Gastrocnemius medialis (tissue), 4 donors: ENCODE measurements around the gene LRRK1. TPM values are rescaled to one million over a fixed set of nuclear protein-coding genes. Genes with fewer than 3 reads are reported as not detected.

ENCODE experiments used
- ATAC-seq, 2 donors: fragments of 150-250 bp; one replicate each; pipeline ENCODE4 v1.9.1; 2016
- DNase-seq, 2 donors: peaks; one replicate each; pipeline ENCODE4 v3.0.0-alpha.2; 2019
- H3K27ac ChIP-seq, 4 donors: fragments of 200-600 bp; sonication (generic); 1 replicate in 1 of 4; 2 replicates in 3 of 4; pipeline ENCODE4 v1.5.1; 2016 to 2018; ENCODE audit warnings: mild to moderate bottlenecking in 2 of 4, moderate library complexity in 1 of 4
- H3K27me3 ChIP-seq, 3 donors: fragments of 200-600 bp; sonication (generic) in 2 of 3; 1 replicate in 1 of 3; 2 replicates in 2 of 3; pipeline versions ENCODE4 v1.5.1 to v1.6.0; 2016 to 2019; ENCODE audit warnings: mild to moderate bottlenecking in 1 of 3, moderate library complexity in 1 of 3
- H3K36me3 ChIP-seq, 2 donors: fragments of 200-600 bp; sonication (generic) in 1 of 2; one replicate each; pipeline ENCODE4 v1.5.1; 2017 to 2018
- H3K4me1 ChIP-seq, 2 donors: fragments of 200-600 bp; sonication (generic) in 1 of 2; one replicate each; pipeline ENCODE4 v1.5.1; 2016 to 2017; ENCODE audit warnings: mild to moderate bottlenecking in 2 of 2
- H3K4me3 ChIP-seq, 4 donors: fragments of 200-600 bp; sonication (generic) in 3 of 4; 1 replicate in 1 of 4; 2 replicates in 3 of 4; pipeline ENCODE4 v1.5.1; 2016 to 2019; ENCODE audit warnings: mild to moderate bottlenecking in 2 of 4
- H3K9me3 ChIP-seq, 3 donors: fragments of 200-600 bp; sonication (generic) in 2 of 3; 1 replicate in 1 of 3; 2 replicates in 2 of 3; pipeline ENCODE4 v1.5.1; 2016 to 2019
- POLR2A ChIP-seq, 2 donors: fragments of 450-650 bp; IDR thresholded peaks; one replicate each; pipeline ENCODE4 v1.6.1; 2017; ENCODE audit warnings: antibody characterized with exemption in 2 of 2, mild to moderate bottlenecking in 2 of 2, moderate library complexity in 2 of 2
- in situ Hi-C, 4 donors: fragments of 200-750 bp; cut with MboI; loops; one replicate each; pipeline versions ENCODE4 v1.15.0 to v1.8.0; 2017; ENCODE audit warnings: low sequenced_read_pairs in 4 of 4
- intact Hi-C: fragments of 100-400 bp; cut with DNase I; formaldehyde crosslinking; loops from one replicate; pipeline ENCODE4 v1.15.1; 2023; ENCODE audit warnings: low total_unique reads
- total RNA-seq, 4 donors: library from RNA; depleted of rRNA; stranded (reverse); fragments of >200 nt; gene quantifications; one replicate each; pipeline versions ENCODE4 v1.1.0 to v1.2.3, GENCODE V29; 2016
- TF ChIP-seq, protein P1 (sequence below), 5 experiments: fragments of 450-650 bp in 3 of 5; fragments of 200-600 bp in 2 of 5; sonication (generic) in 2 of 5; IDR thresholded peaks in 4 of 5; conservative IDR thresholded peaks in 1 of 5; 1 replicate in 4 of 5; 2 replicates in 1 of 5; pipeline ENCODE4 v1.5.1; 2016 to 2019; ENCODE audit warnings: antibody characterized with exemption in 5 of 5, mild to moderate bottlenecking in 3 of 5, moderate library complexity in 3 of 5

Gene LRRK1
- total RNA-seq, 4 donors from 2014 or later: 0.87 to 5.6 (median 1.7) TPM

DNA sequence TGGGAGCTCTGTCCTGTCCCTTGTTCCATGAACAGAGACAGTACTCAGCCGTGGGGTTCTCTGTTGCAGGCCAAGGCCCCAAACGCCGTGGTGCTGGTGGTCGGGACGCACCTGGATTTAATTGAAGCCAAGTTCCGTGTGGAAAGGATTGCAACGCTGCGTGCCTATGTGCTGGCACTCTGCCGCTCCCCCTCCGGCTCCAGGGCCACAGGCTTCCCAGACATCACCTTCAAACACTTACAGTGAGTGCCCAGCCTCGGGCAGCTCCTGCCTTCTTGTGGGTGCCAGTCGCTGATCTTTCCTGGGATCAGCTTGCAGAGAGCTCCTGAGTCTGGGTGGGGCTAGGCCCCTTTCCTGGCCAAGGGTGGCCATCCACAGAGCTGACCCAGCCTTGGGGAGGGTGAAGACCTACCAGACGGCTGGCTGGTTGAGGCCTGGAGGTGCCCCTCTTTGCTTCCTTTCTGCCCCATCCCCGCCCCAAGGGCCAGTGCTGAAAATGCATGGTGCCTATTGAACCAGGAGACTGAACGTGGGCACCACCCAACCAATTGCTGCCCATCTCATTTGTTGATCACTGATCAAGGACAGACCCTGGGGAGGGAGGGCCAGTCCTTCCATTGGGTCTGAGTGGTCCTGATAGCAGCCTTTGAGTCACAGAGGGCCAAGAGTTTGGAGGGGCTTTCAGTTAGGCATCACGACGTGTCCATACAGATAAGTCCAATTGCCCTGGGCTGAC lies 106.9 kb downstream of the LRRK1 start:
- intact Hi-C loops: no loop called here
- H3K27me3 ChIP-seq: no peaks in the 10 kb centered on the region
- ATAC-seq: no peak

DNA sequence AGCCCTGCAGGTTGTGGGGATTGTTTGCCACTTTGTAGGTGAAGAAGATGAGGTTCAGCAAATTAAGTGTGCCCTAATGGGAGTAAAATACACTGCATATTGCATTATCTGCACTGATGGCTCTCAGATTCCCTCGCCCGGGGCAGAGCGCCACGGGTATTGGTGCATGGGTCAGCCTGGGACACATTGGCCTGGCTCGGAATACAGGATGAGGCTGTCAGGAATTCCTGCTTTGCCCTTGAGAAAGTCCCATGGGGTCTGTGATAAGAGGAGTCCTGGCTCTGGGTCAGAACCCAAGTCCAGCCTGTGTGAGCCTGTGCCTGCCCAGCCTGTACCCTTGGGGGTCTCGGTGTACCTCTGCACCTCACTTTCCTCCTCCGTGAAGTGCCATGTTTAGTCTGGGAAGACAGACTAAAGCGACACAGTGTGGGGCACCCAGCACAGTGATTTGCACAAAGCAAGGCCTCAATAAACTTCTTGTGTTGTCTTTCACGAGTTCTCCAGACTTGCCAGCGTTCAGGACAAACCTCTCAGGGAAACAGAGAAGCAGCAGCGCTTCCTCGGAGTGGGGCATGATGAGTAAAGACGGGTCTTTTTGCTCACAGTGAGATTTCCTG lies 107.6 kb downstream of the LRRK1 start:
- intact Hi-C loops: no loop called here

More for the DNA sequence above, 106.9 kb downstream of the LRRK1 start:
- H3K4me3 ChIP-seq: no peak overlapping the region
- H3K27ac ChIP-seq: no peak overlapping the region
- in situ Hi-C loops: no loop called here
- no peak for DNase-seq
- H3K36me3 ChIP-seq: no peaks in the 10 kb centered on the region
- H3K4me1 ChIP-seq: no peaks in the 10 kb centered on the region
- no peak for TF ChIP-seq POLR2A (IDR thresholded peaks at IDR 0.05)
- no peaks in the 10 kb centered on the region for H3K9me3 ChIP-seq

DNA sequence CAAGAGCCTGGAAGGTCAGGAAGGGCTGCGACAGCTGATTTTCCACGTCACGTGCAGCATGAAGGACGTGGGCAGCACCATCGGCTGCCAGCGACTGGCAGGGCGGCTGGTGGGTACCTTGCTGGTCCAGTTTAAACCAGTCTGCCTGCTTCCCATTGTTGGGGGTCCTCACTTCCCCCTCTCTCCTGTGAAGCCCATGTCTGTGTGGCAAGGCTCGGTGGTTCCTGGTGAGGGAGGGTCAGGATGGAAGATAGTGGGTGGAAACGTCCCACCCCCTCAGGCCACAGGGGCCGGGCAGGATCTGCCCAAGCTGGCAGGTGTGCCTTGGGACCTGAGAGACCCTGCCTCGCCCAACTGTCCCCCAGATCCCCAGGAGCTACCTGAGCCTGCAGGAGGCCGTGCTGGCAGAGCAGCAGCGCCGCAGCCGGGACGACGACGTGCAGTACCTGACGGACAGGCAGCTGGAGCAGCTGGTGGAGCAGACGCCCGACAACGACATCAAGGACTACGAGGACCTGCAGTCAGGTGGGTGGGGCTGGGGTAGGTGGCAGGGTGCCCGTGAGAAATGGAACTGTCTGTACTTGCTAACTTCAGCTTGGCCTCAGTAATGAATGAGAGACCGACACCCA lies 108.2 kb downstream of the LRRK1 start:
- no peaks in the 10 kb centered on the region for H3K9me3 ChIP-seq
- no peaks in the 10 kb centered on the region for H3K36me3 ChIP-seq
- ATAC-seq: no peak
- H3K4me1 ChIP-seq: no peaks in the 10 kb centered on the region
- no peak overlapping the region for H3K4me3 ChIP-seq
- DNase-seq: no peak
- in situ Hi-C loops: no loop called here
- intact Hi-C loops: no loop called here
- TF ChIP-seq, protein P1, sequence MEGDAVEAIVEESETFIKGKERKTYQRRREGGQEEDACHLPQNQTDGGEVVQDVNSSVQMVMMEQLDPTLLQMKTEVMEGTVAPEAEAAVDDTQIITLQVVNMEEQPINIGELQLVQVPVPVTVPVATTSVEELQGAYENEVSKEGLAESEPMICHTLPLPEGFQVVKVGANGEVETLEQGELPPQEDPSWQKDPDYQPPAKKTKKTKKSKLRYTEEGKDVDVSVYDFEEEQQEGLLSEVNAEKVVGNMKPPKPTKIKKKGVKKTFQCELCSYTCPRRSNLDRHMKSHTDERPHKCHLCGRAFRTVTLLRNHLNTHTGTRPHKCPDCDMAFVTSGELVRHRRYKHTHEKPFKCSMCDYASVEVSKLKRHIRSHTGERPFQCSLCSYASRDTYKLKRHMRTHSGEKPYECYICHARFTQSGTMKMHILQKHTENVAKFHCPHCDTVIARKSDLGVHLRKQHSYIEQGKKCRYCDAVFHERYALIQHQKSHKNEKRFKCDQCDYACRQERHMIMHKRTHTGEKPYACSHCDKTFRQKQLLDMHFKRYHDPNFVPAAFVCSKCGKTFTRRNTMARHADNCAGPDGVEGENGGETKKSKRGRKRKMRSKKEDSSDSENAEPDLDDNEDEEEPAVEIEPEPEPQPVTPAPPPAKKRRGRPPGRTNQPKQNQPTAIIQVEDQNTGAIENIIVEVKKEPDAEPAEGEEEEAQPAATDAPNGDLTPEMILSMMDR (IDR thresholded peaks at IDR 0.05 in 4 of 5, conservative IDR thresholded peaks at IDR 0.05 in 1 of 5): no peak
- no peak for TF ChIP-seq POLR2A (IDR thresholded peaks at IDR 0.05)
- H3K27ac ChIP-seq: no peak overlapping the region
- H3K27me3 ChIP-seq: no peaks in the 10 kb centered on the region

More for the DNA sequence above, 107.6 kb downstream of the LRRK1 start:
- H3K4me3 ChIP-seq: no peak overlapping the region
- TF ChIP-seq, protein P1 (IDR thresholded peaks at IDR 0.05 in 4 of 5, conservative IDR thresholded peaks at IDR 0.05 in 1 of 5): no peak
- no peak for TF ChIP-seq POLR2A (IDR thresholded peaks at IDR 0.05)
- no peaks in the 10 kb centered on the region for H3K9me3 ChIP-seq
- no peak overlapping the region for H3K27ac ChIP-seq
- no peaks in the 10 kb centered on the region for H3K4me1 ChIP-seq
- no peaks in the 10 kb centered on the region for H3K36me3 ChIP-seq
- no peak for ATAC-seq
- in situ Hi-C loops: no loop called here
- H3K27me3 ChIP-seq: no peaks in the 10 kb centered on the region
- DNase-seq: no peak

DNA sequence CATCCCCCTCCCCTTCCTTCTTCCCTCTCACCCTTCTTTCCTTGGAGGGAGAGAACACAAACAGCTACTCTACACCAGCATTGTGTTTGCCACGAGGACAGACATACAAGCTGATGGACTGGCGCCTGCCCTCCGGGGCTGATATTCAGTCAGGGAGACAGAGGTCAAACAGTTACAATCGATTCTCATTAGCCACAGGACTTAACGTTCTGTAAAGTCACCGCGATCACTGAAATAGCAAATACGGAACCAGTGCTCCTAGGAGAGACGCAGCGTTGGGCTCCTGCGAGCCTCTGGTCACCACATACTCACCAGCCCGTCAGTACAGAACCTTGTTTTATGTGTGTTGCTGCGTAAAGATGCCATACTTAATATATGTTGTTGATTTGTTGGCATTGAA lies 108.8 kb downstream of the LRRK1 start:
- ATAC-seq (no peak), DNase-seq (no peak)
- H3K9me3 ChIP-seq: no peaks in the 10 kb centered on the region
- H3K27me3 ChIP-seq: no peaks in the 10 kb centered on the region
- H3K36me3 ChIP-seq: no peaks in the 10 kb centered on the region
- TF ChIP-seq, protein P1 (IDR thresholded peaks at IDR 0.05 in 4 of 5, conservative IDR thresholded peaks at IDR 0.05 in 1 of 5): no peak
- no peak for TF ChIP-seq POLR2A (IDR thresholded peaks at IDR 0.05)
- H3K4me3 ChIP-seq: no peak overlapping the region
- H3K4me1 ChIP-seq: no peaks in the 10 kb centered on the region
- no peak overlapping the region for H3K27ac ChIP-seq
- intact Hi-C loops: no loop called here
- in situ Hi-C loops: no loop called here

DNA sequence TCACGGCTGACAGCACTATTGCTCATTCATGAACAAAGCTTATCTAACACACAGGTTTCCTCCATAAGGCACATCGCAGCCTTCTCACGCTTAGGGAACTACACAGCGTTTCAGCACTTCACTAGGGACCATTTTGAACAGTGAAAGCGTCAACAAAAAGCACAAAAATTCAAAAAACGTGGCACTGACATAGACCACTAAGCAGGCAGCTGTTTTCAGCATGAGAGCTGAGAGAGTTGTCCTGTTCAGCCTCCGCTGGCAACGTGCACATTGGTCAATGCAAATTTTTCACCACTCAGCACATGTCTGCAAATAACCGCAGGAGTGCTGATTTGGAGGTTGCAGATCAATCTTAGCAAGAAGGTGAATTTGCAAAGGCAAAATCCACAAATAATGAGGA lies 109.2 kb downstream of the LRRK1 start:
- TF ChIP-seq POLR2A (IDR thresholded peaks at IDR 0.05): no peak
- TF ChIP-seq, protein P1 (IDR thresholded peaks at IDR 0.05 in 4 of 5, conservative IDR thresholded peaks at IDR 0.05 in 1 of 5): no peak
- no peaks in the 10 kb centered on the region for H3K36me3 ChIP-seq
- in situ Hi-C loops (no loop called here), intact Hi-C loops (no loop called here)
- no peaks in the 10 kb centered on the region for H3K4me1 ChIP-seq
- no peaks in the 10 kb centered on the region for H3K27me3 ChIP-seq
- H3K4me3 ChIP-seq: no peak overlapping the region
- no peaks in the 10 kb centered on the region for H3K9me3 ChIP-seq
- no peak overlapping the region for H3K27ac ChIP-seq
- DNase-seq: no peak
- no peak for ATAC-seq
